Panc1 (cell line): ENCODE results near the gene TBC1D21. TPM values are rescaled to one million over a fixed set of nuclear protein-coding genes. Genes with fewer than 3 reads are reported as not detected.

Experiments
- ATAC-seq: fragments of 200-7000 bp; cut with Tn5 transposase; 2 replicates; pipeline ENCODE4 v1.9.1; 2020; ENCODE audit warnings: mild to moderate bottlenecking, moderate library complexity
- BruUV-seq: library from RNA; stranded (reverse); fragments of 400-500 nt; replicated peaks from 2 replicates; lab custom pipeline; 2021; lab: Mats Ljungman, UMichigan
- CTCF ChIA-PET: fragments of 300-600 bp; sonication (Branson Sonifier 250); formaldehyde crosslinking; loops from one replicate; lab custom pipeline; 2022; ENCODE audit warnings: antibody characterized with exemption; lab: Charles Lee
- POLR2A ChIA-PET: fragments of 300-600 bp; sonication (Branson Sonifier 250); formaldehyde crosslinking; loops from one replicate; lab custom pipeline; 2022; ENCODE audit warnings: antibody characterized with exemption; lab: Charles Lee
- DNase-seq: peaks from one replicate; pipeline ENCODE4 v3.0.0-alpha.2; 2010; ENCODE audit warnings: low read depth, low spot score
- H3K27ac ChIP-seq: 2 replicates; pipeline ENCODE4 v1.5.1; 2011; ENCODE audit warnings: mild to moderate bottlenecking, low read length, inconsistent platforms
- H3K27me3 ChIP-seq: fragments of 200-500 bp; sonication (Bioruptor generic); 2 replicates; pipeline ENCODE4 v1.6.0; 2014; ENCODE audit warnings: low read length, inconsistent platforms; ENCODE audit not compliant: control insufficient read depth, insufficient read depth
- H3K36me3 ChIP-seq: fragments of 200-500 bp; sonication (Bioruptor generic); 2 replicates; pipeline ENCODE4 v1.5.1; 2014; ENCODE audit warnings: inconsistent platforms, mild to moderate bottlenecking, low read length, moderate library complexity; ENCODE audit not compliant: control insufficient read depth, insufficient read depth
- H3K4me1 ChIP-seq: 2 replicates; pipeline ENCODE4 v1.5.1; 2011; ENCODE audit warnings: inconsistent platforms, mild to moderate bottlenecking, low read length, moderate library complexity; ENCODE audit not compliant: control insufficient read depth, insufficient read depth
- H3K4me3 ChIP-seq, 2 experiments: 2 replicates each; pipeline ENCODE4 v1.5.1; 2011 to 2012; ENCODE audit warnings: low read depth in 2 of 2, low read length in 2 of 2, mild to moderate bottlenecking in 2 of 2, inconsistent platforms in 1 of 2, moderate library complexity in 1 of 2
- H3K9me3 ChIP-seq: fragments of 200-500 bp; sonication (Bioruptor generic); 2 replicates; pipeline ENCODE4 v1.5.1; 2014; ENCODE audit warnings: low read depth, mild to moderate bottlenecking, inconsistent platforms, low read length, moderate library complexity; ENCODE audit not compliant: control insufficient read depth, insufficient read depth
- CTCF ChIP-seq: fragments of 450-650 bp; IDR thresholded peaks from 2 replicates; pipeline ENCODE4 v1.5.1; 2017; ENCODE audit warnings: mild to moderate bottlenecking
- POLR2AphosphoS5 ChIP-seq: IDR thresholded peaks from 2 replicates; pipeline ENCODE4 v1.6.1; 2012; ENCODE audit warnings: mild to moderate bottlenecking, low read depth, low read length, moderate library complexity
- REST ChIP-seq, 2 experiments: IDR thresholded peaks; 2 replicates each; pipeline ENCODE4 v1.6.1; 2011 to 2012; ENCODE audit warnings: low read depth in 2 of 2, control low read depth in 1 of 2, low read length in 1 of 2, mild to moderate bottlenecking in 1 of 2, moderate library complexity in 1 of 2; ENCODE audit not compliant: insufficient read depth in 1 of 2
- SIN3A ChIP-seq: IDR thresholded peaks from 2 replicates; pipeline ENCODE4 v1.6.1; 2012; ENCODE audit warnings: low read depth, mild to moderate bottlenecking, low read length, moderate library complexity, borderline replicate concordance; ENCODE audit not compliant: insufficient read depth
- TCF7L2 ChIP-seq: IDR thresholded peaks from 2 replicates; pipeline ENCODE4 v1.6.1; 2011; ENCODE audit warnings: mild to moderate bottlenecking, low read depth, low read length, inconsistent platforms
- in situ Hi-C: cut with HindIII; loops from 2 replicates; pipeline ENCODE4 v1.10.0; 2016; ENCODE audit warnings: low sequenced_read_pairs, low pct_unique_long_range_greater_than_20kb
- intact Hi-C: fragments of 100-400 bp; cut with micrococcal nuclease; formaldehyde crosslinking; loops from one replicate; pipeline ENCODE4 v1.10.0; 2022; ENCODE audit not compliant: unreplicated experiment
- total RNA-seq: library from RNA; stranded (reverse); gene quantifications from one replicate; pipeline ENCODE4 v1.2.1, GENCODE V29; 2021; ENCODE audit not compliant: unreplicated experiment

TBC1D21 gene
- total RNA-seq, 1 experiment from 2014 or later, result not detected

- Histone ChIP-seq H3K4me1 (no peaks in the 10 kb centered on the region), H3K27me3 (peaks cover 48% of the 10 kb centered on the region), H3K36me3 (no peaks in the 10 kb centered on the region; the same call in 1 of the 2 replicates), H3K4me3 (no peak overlapping the region), H3K9me3 (no peaks in the 10 kb centered on the region), H3K27ac (no peak overlapping the region)
- DNase-seq (no peak), ATAC-seq (no peak)
- POLR2A ChIA-PET, result no interaction called here
- CTCF ChIA-PET, result interaction anchor here (0.6 kb wide), 1 partner anchor 468 kb away, joined by 7 read pairs; no protein-coding TSS in a partner anchor
- intact Hi-C loops, result no loop called here
- BruUV-seq, result no TSS peak
- TF ChIP-seq CTCF (no peak), REST (IDR thresholded peaks at IDR 0.05; ENCODE audit: insufficient read depth in 1 of 2, low read depth in 2 of 2, low read length in 1 of 2) (no peak), POLR2AphosphoS5 (no peak), SIN3A (no peak)
- in situ Hi-C loops, result no loop called here
These were observed 33.5 kb upstream of the TBC1D21 start for GRCh38 chr15:73839699-73840377.

- in situ Hi-C loops, result no loop called here
- peaks cover 43% of the 10 kb centered on the region for H3K27me3 ChIP-seq
- no peaks in the 10 kb centered on the region; the same call in 1 of the 2 replicates for H3K36me3 ChIP-seq
- ChIA-PET CTCF (no interaction called here), POLR2A (no interaction called here)
- no TSS peak for BruUV-seq
- no peak for ATAC-seq
- intact Hi-C loops, result no loop called here
- no peaks in the 10 kb centered on the region for H3K9me3 ChIP-seq
- no peak overlapping the region for H3K4me3 ChIP-seq
- H3K4me1 ChIP-seq, result no peaks in the 10 kb centered on the region
- TF ChIP-seq CTCF, result no peak
- no peak for TF ChIP-seq POLR2AphosphoS5
- TF ChIP-seq REST (IDR thresholded peaks at IDR 0.05; ENCODE audit: insufficient read depth in 1 of 2, low read depth in 2 of 2, low read length in 1 of 2), result no peak
- TF ChIP-seq TCF7L2, result no peak
- no peak for TF ChIP-seq SIN3A
- no peak overlapping the region for H3K27ac ChIP-seq
- no peak for DNase-seq
These were observed 32.6 kb upstream of the TBC1D21 start for GRCh38 chr15:73840771-73841170.
